A549 (cell line): Measurements from ENCODE around the gene KIF1C. TPM values are rescaled to one million over a fixed set of nuclear protein-coding genes. Genes with fewer than 3 reads are reported as not detected.

Source experiments
- ATAC-seq, 2 experiments: fragments of 200-7000 bp in 1 of 2; fragments of >200 bp in 1 of 2; cut with Nextera tagmentation in 1 of 2; cut with Tn5 transposase in 1 of 2; 3 replicates each; pipeline versions ENCODE4 v1.8.0 to v1.9.1; 2018 to 2020; ENCODE audit warnings: mild to moderate bottlenecking in 1 of 2, moderate library complexity in 1 of 2
- CTCF ChIA-PET: fragments of 300-600 bp; sonication (Branson Sonifier 250); formaldehyde crosslinking; extraction: SDS; loops from one replicate; lab custom pipeline; 2021; ENCODE audit warnings: antibody characterized with exemption, inconsistent platforms; lab: Yijun Ruan, JAX
- POLR2A ChIA-PET: fragments of 350-600 bp; formaldehyde crosslinking; extraction: SDS; loops from one replicate; lab custom pipeline; 2021; ENCODE audit warnings: antibody characterized with exemption, inconsistent platforms; lab: Yijun Ruan, JAX
- DNase-seq, 2 experiments: peaks; one replicate each; pipeline versions ENCODE4 v3.0.0 to v3.0.0-alpha.2; 2011 to 2016; ENCODE audit warnings: low read depth in 1 of 2, low spot score in 1 of 2
- FAIRE-seq: peaks from 2 replicates; lab custom pipeline; 2011; peaks lifted over from hg19 to GRCh38; lab: Jason Lieb, UNC
- H3K27ac ChIP-seq, 2 experiments: fragments of >200 bp; sonication (Bioruptor Twin); formaldehyde crosslinking; 3 replicates each; pipeline ENCODE4 v1.5.1; 2016 to 2017
- H3K4me1 ChIP-seq: fragments of >200 bp; sonication (Bioruptor Twin); formaldehyde crosslinking; 3 replicates; pipeline ENCODE4 v1.6.1; 2016
- H3K4me2 ChIP-seq: fragments of >200 bp; sonication (Bioruptor Twin); formaldehyde crosslinking; 3 replicates; pipeline ENCODE4 v1.6.1; 2016
- H3K4me3 ChIP-seq: fragments of >200 bp; sonication (Bioruptor Twin); formaldehyde crosslinking; 3 replicates; pipeline ENCODE4 v1.5.1; 2016
- H3K9me3 ChIP-seq: fragments of >200 bp; sonication (Bioruptor Twin); formaldehyde crosslinking; 3 replicates; pipeline ENCODE4 v1.6.1; 2016
- BHLHE40 ChIP-seq: IDR thresholded peaks from 2 replicates; pipeline ENCODE4 v1.6.1; 2012; ENCODE audit warnings: low read depth, low read length, inconsistent platforms
- CBX2 ChIP-seq: fragments of 200-600 bp; sonication (generic); IDR thresholded peaks from 2 replicates; pipeline ENCODE4 v1.6.1; 2016; ENCODE audit warnings: low read depth, mild to moderate bottlenecking, borderline replicate concordance
- EHF ChIP-seq: fragments of 250-450 bp; sonication (Bioruptor Pico); IDR thresholded peaks from 2 replicates; pipeline ENCODE4 v1.5.0; 2020; ENCODE audit warnings: mild to moderate bottlenecking
- ESRRA ChIP-seq: fragments of 150-350 bp; IDR thresholded peaks from 2 replicates; pipeline ENCODE4 v1.6.1; 2014; ENCODE audit warnings: mild to moderate bottlenecking, low read length, borderline replicate concordance
- FOSL2 ChIP-seq, 2 experiments: fragments of 450-650 bp in 1 of 2; fragments of >200 bp in 1 of 2; sonication (Bioruptor Twin) in 1 of 2; formaldehyde crosslinking; IDR thresholded peaks; 2 replicates each; pipeline versions ENCODE4 v1.5.0 to v1.6.1; 2016 to 2020; ENCODE audit warnings: mild to moderate bottlenecking in 1 of 2, moderate library complexity in 1 of 2
- HDAC2 ChIP-seq: fragments of 200-600 bp; sonication (generic); IDR thresholded peaks from 2 replicates; pipeline ENCODE4 v1.6.1; 2016
- HEYL ChIP-seq: fragments of 250-450 bp; sonication (Bioruptor Pico); IDR thresholded peaks from 2 replicates; pipeline ENCODE4 v1.8.0; 2021; ENCODE audit warnings: mild to moderate bottlenecking, moderate library complexity
- HMGXB4 ChIP-seq: fragments of 250-450 bp; sonication (Bioruptor Pico); IDR thresholded peaks from 2 replicates; pipeline ENCODE4 v1.5.0; 2021; ENCODE audit warnings: mild to moderate bottlenecking, moderate library complexity, borderline replicate concordance
- HOXB13 ChIP-seq: fragments of 250-450 bp; sonication (Bioruptor Pico); IDR thresholded peaks from 2 replicates; pipeline ENCODE4 v1.5.0; 2020; ENCODE audit warnings: low read depth, mild to moderate bottlenecking, moderate library complexity
- JUNB ChIP-seq: fragments of >200 bp; sonication (Bioruptor Twin); formaldehyde crosslinking; IDR thresholded peaks from 2 replicates; pipeline ENCODE4 v1.6.1; 2016
- KDM1A ChIP-seq: fragments of 200-600 bp; sonication (generic); IDR thresholded peaks from 2 replicates; pipeline ENCODE4 v1.6.1; 2016; ENCODE audit warnings: low read depth, mild to moderate bottlenecking
- KDM5A ChIP-seq: fragments of 200-600 bp; sonication (generic); IDR thresholded peaks from 2 replicates; pipeline ENCODE4 v1.6.1; 2016; ENCODE audit warnings: antibody characterized with exemption, mild to moderate bottlenecking
- MAFK ChIP-seq: fragments of 450-650 bp; IDR thresholded peaks from 2 replicates; pipeline ENCODE4 v1.6.1; 2014; ENCODE audit not compliant: partially characterized antibody
- NPAS2 ChIP-seq: fragments of 250-450 bp; sonication (Bioruptor Pico); IDR thresholded peaks from 2 replicates; pipeline ENCODE4 v1.8.0; 2022; ENCODE audit warnings: mild to moderate bottlenecking, moderate library complexity, borderline replicate concordance
- NR3C1 ChIP-seq: fragments of >200 bp; sonication (Bioruptor Twin); formaldehyde crosslinking; IDR thresholded peaks from 3 replicates; pipeline ENCODE4 v1.6.1; 2017
- PHF8 ChIP-seq: fragments of 200-600 bp; sonication (generic); IDR thresholded peaks from 2 replicates; pipeline ENCODE4 v1.6.1; 2016; ENCODE audit warnings: low read depth, mild to moderate bottlenecking, antibody characterized with exemption, moderate library complexity, borderline replicate concordance
- POLR2AphosphoS2 ChIP-seq: conservative IDR thresholded peaks from 2 replicates; pipeline ENCODE4 v1.6.1; 2012; ENCODE audit warnings: low read length, improper control_type of control experiment, inconsistent platforms
- RAD21 ChIP-seq, 2 experiments: fragments of >200 bp in 1 of 2; sonication (Bioruptor Twin) in 1 of 2; formaldehyde crosslinking in 1 of 2; IDR thresholded peaks in 1 of 2; conservative IDR thresholded peaks in 1 of 2; 2 replicates in 1 of 2; 3 replicates in 1 of 2; pipeline ENCODE4 v1.6.1; 2012 to 2018; ENCODE audit warnings: inconsistent platforms in 1 of 2
- RNF2 ChIP-seq: fragments of 200-600 bp; sonication (generic); IDR thresholded peaks from 2 replicates; pipeline ENCODE4 v1.6.1; 2016; ENCODE audit warnings: low read depth, mild to moderate bottlenecking, antibody characterized with exemption, moderate library complexity, borderline replicate concordance
- SREBF2 ChIP-seq: fragments of 450-650 bp; IDR thresholded peaks from 2 replicates; pipeline ENCODE4 v1.6.1; 2014; ENCODE audit warnings: mild to moderate bottlenecking, moderate library complexity
- ZC3H11A ChIP-seq: fragments of 450-650 bp; IDR thresholded peaks from 2 replicates; pipeline ENCODE4 v1.6.1; 2014; ENCODE audit warnings: antibody characterized with exemption, mild to moderate bottlenecking
- ZNF302 ChIP-seq: fragments of 250-450 bp; sonication (Bioruptor Pico); IDR thresholded peaks from 2 replicates; pipeline ENCODE4 v1.9.0; 2021; ENCODE audit warnings: inconsistent platforms, mild to moderate bottlenecking, moderate library complexity
- WGBS: methylation state at CpG from one replicate; pipeline ENCODE4 v1.1.6; 2017; ENCODE audit errors: missing lambda C conversion rate; 5-methylcytosine and 5-hydroxymethylcytosine counted together
- polyA plus RNA-seq, 4 experiments: library from polyadenylated mRNA; depleted of rRNA in 3 of 4; stranded (reverse); fragments of >200 nt; fragmentation: RNase III in 1 of 4; extraction: RNeasy Plus Mini Kit Qiagen cat#74134 plus additional on column Dnase treatment in 1 of 4; gene quantifications; 2 replicates in 3 of 4; 3 replicates in 1 of 4; pipeline ENCODE4 v1.2.3, GENCODE V29; 2011 to 2017
- TF ChIP-seq, protein P1 (sequence below): IDR thresholded peaks from 2 replicates; pipeline ENCODE4 v1.6.1; 2012
- TF ChIP-seq, protein P2 (sequence below): fragments of 150-350 bp; IDR thresholded peaks from 2 replicates; pipeline ENCODE4 v1.6.1; 2014; ENCODE audit warnings: low read depth, mild to moderate bottlenecking, low read length
- TF ChIP-seq, protein P3 (sequence below): fragments of 200-600 bp; sonication (generic); IDR thresholded peaks from 2 replicates; pipeline ENCODE4 v1.6.1; 2016; ENCODE audit warnings: antibody characterized with exemption, mild to moderate bottlenecking, moderate library complexity

KIF1C gene
- polyA plus RNA-seq, 2 of the 4 experiments (the other 2 are of a cell fraction), result 48.4 to 77.4 TPM

DNA sequence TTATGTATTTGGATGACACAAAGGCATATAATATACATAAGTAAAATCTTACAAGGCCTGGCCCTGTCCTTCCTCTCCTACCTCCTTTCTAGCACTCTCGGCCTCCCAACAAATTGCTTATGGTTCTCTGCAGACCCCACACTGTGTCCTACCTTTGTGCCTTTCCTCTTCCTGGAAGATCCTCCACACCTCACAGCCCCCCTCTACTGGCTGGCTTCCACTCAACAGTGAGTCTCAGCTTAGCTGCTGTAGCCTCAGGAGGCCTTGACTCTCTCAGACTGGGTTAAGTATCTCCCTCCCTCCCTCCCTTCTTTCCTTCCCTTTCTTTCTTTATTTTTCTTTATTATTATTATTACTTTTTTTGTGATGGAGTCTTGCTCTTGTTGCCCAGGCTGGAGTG, 45.8 kb downstream of the KIF1C start:
- ChIA-PET CTCF (interaction anchor here (0.6 to 5.6 kb wide), 3 partner anchors 10 to 289 kb away, joined by 4 to 42 read pairs (median 4); no protein-coding TSS in a partner anchor), POLR2A (no interaction called here)
- Histone ChIP-seq H3K27ac (no peak overlapping the region), H3K4me3 (no peak overlapping the region), H3K4me2 (no peak overlapping the region), H3K4me1 (no peaks in the 10 kb centered on the region), H3K9me3 (no peaks in the 10 kb centered on the region)
- DNase-seq (no peak), FAIRE-seq (no peak), ATAC-seq (peak in 1 of 2 experiments; percentile 49; a peak in 2 of 6 replicates)
- 94% methylated on average over 1 of the region's 1 CpG for WGBS
- no peak for TF ChIP-seq RAD21 (conservative IDR thresholded peaks at IDR 0.05 in 1 of 2, IDR thresholded peaks at IDR 0.05 in 1 of 2)
- TF ChIP-seq RNF2, result no peak
- no peak for TF ChIP-seq JUNB
- no peak for TF ChIP-seq SREBF2
- TF ChIP-seq, protein P1, sequence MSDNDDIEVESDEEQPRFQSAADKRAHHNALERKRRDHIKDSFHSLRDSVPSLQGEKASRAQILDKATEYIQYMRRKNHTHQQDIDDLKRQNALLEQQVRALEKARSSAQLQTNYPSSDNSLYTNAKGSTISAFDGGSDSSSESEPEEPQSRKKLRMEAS, result no peak
- no peak for TF ChIP-seq ZC3H11A
- TF ChIP-seq POLR2AphosphoS2, result no peak
- TF ChIP-seq NPAS2 (CRISPR knock-in tag), result no peak
- TF ChIP-seq PHF8, result no peak
- TF ChIP-seq, protein P2, sequence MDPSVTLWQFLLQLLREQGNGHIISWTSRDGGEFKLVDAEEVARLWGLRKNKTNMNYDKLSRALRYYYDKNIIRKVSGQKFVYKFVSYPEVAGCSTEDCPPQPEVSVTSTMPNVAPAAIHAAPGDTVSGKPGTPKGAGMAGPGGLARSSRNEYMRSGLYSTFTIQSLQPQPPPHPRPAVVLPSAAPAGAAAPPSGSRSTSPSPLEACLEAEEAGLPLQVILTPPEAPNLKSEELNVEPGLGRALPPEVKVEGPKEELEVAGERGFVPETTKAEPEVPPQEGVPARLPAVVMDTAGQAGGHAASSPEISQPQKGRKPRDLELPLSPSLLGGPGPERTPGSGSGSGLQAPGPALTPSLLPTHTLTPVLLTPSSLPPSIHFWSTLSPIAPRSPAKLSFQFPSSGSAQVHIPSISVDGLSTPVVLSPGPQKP, result no peak

DNA sequence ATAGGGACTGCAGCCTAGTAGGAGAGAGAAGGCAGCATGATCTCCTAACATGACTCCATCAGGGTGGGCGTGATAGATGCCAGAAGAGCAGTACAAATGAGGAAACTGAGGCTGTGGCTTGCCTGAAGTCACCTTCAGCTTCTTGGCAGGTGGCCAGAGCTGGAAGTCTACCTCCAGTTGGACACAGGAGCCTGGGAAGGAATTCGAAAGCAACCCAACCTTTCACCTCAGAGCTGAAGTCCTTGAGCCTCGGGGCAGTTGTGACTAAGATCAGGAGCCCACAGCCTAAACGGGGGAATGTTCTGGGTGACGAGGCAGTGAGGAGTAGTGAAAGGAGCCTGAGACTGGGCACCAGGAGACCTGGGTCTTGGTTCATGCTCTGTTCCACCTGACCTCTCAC, 46.9 kb downstream of the KIF1C start:
- TF ChIP-seq HMGXB4 (CRISPR knock-in tag), result no peak
- TF ChIP-seq, protein P3, sequence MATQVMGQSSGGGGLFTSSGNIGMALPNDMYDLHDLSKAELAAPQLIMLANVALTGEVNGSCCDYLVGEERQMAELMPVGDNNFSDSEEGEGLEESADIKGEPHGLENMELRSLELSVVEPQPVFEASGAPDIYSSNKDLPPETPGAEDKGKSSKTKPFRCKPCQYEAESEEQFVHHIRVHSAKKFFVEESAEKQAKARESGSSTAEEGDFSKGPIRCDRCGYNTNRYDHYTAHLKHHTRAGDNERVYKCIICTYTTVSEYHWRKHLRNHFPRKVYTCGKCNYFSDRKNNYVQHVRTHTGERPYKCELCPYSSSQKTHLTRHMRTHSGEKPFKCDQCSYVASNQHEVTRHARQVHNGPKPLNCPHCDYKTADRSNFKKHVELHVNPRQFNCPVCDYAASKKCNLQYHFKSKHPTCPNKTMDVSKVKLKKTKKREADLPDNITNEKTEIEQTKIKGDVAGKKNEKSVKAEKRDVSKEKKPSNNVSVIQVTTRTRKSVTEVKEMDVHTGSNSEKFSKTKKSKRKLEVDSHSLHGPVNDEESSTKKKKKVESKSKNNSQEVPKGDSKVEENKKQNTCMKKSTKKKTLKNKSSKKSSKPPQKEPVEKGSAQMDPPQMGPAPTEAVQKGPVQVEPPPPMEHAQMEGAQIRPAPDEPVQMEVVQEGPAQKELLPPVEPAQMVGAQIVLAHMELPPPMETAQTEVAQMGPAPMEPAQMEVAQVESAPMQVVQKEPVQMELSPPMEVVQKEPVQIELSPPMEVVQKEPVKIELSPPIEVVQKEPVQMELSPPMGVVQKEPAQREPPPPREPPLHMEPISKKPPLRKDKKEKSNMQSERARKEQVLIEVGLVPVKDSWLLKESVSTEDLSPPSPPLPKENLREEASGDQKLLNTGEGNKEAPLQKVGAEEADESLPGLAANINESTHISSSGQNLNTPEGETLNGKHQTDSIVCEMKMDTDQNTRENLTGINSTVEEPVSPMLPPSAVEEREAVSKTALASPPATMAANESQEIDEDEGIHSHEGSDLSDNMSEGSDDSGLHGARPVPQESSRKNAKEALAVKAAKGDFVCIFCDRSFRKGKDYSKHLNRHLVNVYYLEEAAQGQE, result no peak
- TF ChIP-seq NR3C1, result no peak
- TF ChIP-seq SREBF2, result no peak
- no peak for TF ChIP-seq ZC3H11A
- TF ChIP-seq MAFK, result no peak
- TF ChIP-seq BHLHE40, result no peak
- TF ChIP-seq FOSL2 (IDR thresholded peaks at IDR 0.05), result no peak
- TF ChIP-seq FOSL2 (CRISPR knock-in tag; IDR thresholded peaks at IDR 0.05), result no peak
- TF ChIP-seq JUNB, result no peak
- no peak for TF ChIP-seq KDM5A
- no peak for TF ChIP-seq KDM1A
- TF ChIP-seq EHF (CRISPR knock-in tag), result no peak
- TF ChIP-seq HDAC2, result no peak
- TF ChIP-seq HEYL (CRISPR knock-in tag), result no peak
- no peak for TF ChIP-seq ESRRA
- no peak for TF ChIP-seq ZNF302
- no peak for TF ChIP-seq CBX2
- TF ChIP-seq HOXB13, result no peak
- TF ChIP-seq, all 56 proteins: peak for 0
- Histone ChIP-seq H3K4me1 (no peaks in the 10 kb centered on the region), H3K4me2 (no peak overlapping the region), H3K9me3 (no peaks in the 10 kb centered on the region), H3K27ac (no peak overlapping the region), H3K4me3 (no peak overlapping the region)
- CTCF ChIA-PET, result interaction anchor here (1.2 to 5.6 kb wide), 4 partner anchors 9 to 18 kb away, joined by 4 to 42 read pairs (median 15); no protein-coding TSS in a partner anchor
- DNase-seq, result no peak
- no peak for ATAC-seq
- POLR2A ChIA-PET, result no interaction called here
- WGBS, result 53% methylated on average over 5 of the region's 5 CpGs
- FAIRE-seq, result no peak
